Stimulated activated CD4-positive, alpha-beta T cell treated with anti-CD3 and anti-CD28 coated beads, Interleukin-2, amount 100 ng/mL, for 4 hours (primary cell): ENCODE results near the gene CASK.
"Not testable (repeated sequence)": the region's sequence is repeated elsewhere in the genome, so short reads cannot be mapped to it uniquely, and the experiment has no call there.

ENCODE experiments used
- DNase-seq: peaks from one replicate; pipeline ENCODE4 v3.0.0-alpha.2; 2020; ENCODE audit warnings: low read depth

The CASK gene

DNA sequence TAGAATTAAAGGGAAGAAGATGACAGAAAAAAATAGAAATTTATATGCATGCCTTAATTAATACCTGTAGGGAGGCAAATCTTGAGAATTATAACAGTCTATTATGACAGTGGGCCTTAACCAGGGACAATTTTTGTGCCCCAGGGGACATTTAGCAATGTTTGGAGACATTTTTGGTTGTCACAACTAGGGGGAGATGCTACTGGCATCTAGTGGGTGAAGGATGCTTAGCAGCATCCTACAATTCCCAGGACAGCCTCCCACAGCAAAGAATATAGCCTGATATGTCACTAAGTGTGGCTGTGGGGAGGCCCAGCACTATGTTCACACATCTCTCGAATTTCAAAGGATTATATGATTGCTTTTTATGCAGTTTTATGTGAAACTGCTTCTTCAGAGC lies 188.8 kb downstream of the CASK start:
- DNase-seq = no peak

DNA sequence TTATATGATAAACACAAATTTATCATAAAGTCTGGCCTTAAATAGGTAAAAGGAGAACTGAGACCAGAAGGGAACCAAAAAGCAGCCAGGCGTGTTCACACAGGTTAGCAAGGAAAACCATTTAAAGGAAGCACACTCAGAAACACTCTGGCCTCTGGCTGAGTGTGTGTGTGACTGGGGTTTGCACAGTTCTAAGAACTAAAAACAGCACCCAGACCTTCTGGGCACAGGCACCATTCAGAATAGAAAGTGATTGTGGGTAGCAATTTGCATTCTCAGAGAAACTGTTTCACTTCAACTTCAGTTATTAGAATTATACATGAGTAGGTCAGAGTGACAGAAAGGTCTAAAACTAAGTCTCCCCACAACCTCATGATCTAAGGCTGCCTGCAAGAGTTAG lies 189.4 kb downstream of the CASK start:
- no peak for DNase-seq

DNA sequence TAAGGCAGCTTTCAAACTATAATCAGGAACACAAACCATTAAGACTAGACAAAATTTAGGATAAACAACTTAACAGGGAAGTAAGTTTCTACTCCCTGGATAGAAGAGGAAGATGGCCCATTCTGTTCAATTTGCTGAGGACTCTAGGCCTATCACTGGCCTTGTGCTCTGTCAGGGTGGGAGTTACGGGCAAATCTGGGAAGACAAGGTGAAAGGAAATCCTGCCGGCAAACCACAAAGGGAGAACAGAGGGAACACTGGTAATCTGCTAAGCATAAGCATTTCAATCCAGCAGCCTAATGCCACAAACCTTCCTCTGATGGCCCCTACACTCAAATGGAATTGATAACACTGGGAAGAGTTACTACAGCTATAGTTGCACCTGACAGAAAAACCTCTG lies 191.1 kb downstream of the CASK start:
- no peak for DNase-seq

GRCh38 chrX:41730081-41730480 lies 193.3 kb downstream of the CASK start:
- DNase-seq = no peak

DNA sequence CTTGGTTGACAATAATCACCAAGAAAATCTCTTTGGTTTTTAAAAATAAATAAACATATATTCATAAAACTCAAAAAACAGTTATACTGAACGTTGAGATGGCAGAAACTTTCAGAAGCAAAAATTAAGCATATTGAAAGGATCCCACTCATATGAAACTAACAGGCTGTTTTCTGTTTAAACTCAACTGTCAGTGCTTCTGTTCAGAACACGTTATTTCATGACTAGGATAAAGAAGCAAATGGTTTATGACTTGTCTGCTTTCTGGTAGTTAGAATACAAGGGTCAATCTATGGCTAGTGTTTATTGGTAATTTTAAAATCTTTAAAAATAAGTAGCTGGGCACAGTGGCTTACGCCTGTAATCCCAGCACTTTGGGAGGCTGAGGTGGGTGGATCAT lies 195.2 kb downstream of the CASK start:
- DNase-seq = no peak

DNA sequence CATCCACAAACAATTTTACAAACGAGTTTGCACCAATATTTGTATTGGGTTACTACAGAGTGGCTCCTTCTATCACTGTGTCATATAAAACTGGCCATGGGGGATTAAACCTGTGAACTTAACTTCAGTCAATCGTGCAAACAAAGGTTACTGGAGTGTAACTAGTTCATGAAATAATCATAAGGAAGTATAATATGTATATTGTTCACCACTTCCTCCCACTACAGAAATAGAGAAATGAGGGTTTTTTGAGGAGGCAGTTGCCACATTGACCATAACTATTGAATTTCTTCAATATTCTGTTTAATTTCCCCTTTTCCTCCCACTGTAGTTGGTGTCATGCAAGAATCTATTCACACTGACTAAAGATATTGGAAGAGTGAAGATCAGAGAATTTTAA lies 199.5 kb downstream of the CASK start, which contains the start of gene GPR82:
TSS of gene GPR82 (plus strand) at position 356 of the 400 bp plus-strand sequence. CDS start 2,846 bp downstream, outside the sequence.
- DNase-seq = no peak

DNA sequence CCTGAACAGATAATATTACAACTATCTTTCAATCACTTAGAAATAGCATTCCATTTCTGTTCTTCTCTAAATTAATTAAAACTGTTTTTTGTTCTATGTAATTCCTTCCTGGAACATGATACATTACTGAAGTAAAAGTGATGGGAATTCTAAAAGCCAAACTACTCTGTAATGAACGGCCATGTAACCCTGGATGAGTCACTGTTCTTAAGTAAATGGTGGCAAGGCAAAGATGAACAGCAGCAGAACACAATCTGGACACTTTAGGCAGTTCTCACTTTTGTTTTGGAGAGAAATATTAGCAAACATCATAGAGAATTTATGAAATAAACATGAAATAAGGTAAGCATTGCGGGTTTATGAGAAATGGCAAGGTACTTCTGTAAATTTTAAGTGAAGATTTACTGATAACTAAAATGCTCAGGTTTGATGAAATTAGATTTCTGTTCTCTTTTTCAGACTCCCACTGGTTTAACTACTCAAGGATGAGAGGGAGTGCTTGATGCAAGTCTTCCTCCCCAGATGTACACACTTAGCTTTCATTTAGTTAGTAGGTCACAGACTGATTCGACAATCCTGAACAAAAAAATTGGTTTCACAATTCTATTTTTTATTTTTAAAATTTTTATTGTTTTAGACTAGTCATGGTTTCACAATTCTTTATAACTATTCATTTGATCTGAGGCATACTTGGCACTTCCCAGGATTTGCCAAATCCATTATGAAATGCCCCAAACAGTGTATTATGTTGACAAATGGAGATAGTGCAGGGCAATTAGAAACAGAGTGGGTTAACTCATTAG lies 200.3 kb downstream of the CASK start:
- no peak for DNase-seq

DNA sequence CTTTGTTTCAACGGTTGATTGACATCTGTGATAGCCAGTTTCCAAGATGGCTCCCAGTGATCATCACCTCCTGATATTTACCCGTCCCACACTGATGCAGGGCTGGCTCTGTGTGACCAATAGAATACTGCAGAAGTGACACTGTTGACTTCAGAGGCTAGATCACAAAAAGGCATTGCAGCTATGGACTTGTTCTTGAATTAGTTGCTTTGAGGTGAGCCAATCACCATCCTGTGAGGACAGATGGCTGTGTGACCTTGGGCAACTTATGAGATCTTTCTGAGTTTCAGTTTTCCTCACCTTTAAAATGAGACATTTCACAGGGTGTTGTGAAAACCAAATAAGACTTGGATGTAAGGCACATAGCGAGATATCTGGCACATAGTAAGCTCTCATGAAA lies 201.1 kb downstream of the CASK start:
- no peak for DNase-seq

DNA sequence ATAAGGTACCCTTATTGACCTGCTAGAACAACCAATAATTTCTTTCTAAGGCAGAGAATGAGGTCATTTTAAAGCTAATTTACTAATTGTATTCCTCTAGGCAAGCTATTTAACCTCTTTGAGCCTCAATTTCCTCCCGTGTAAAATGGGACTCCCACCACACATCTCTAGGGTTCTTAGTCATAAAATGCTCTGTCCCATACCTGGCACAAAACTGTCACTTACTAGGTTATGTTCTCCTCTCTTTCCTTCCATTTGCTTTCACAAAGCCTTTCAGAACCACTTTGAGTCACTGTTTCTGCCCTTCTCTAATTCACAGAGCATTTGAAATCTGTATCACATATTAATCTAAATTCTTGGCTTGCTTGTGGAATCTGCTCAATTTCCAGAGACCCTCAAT lies 201.8 kb downstream of the CASK start:
- DNase-seq = no peak

DNA sequence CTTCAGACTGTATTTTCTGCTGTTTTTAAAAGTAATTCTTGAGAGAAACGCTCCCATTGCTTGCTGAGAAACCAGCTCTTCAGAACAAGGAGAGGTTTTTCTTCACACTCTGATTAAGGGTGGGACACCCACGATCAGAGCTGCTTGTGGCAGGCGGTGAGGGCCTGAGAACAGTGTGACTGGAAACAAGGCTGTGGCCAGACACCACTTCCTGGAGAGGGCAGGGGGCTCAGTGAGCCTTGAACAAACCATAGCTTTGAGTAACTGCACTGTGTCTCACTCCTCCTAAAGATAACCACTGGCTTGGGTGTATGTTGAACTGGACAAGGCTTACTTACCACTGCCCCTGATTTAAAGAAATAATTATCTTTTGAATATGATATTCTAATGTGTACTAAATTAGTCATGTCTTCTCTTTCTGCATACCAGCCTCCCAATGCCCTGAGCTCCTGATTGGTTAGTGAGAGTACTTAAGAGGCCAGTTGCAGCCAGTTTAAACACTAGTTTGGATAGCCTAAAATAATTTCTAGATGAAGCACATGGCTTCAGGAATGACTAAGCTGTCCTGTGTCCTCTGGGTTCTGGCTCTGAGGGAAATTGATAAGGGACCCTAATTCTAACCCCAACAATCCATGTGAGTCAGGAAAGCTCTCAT lies 203.1 kb downstream of the CASK start:
- DNase-seq = no peak

- DNase-seq = not testable (repeated sequence)
Observed at GRCh38 chrX:41719610-41720009, 203.7 kb downstream of the CASK start.

- no peak for DNase-seq
Observed at GRCh38 chrX:41718481-41719235, 204.7 kb downstream of the CASK start.

DNA sequence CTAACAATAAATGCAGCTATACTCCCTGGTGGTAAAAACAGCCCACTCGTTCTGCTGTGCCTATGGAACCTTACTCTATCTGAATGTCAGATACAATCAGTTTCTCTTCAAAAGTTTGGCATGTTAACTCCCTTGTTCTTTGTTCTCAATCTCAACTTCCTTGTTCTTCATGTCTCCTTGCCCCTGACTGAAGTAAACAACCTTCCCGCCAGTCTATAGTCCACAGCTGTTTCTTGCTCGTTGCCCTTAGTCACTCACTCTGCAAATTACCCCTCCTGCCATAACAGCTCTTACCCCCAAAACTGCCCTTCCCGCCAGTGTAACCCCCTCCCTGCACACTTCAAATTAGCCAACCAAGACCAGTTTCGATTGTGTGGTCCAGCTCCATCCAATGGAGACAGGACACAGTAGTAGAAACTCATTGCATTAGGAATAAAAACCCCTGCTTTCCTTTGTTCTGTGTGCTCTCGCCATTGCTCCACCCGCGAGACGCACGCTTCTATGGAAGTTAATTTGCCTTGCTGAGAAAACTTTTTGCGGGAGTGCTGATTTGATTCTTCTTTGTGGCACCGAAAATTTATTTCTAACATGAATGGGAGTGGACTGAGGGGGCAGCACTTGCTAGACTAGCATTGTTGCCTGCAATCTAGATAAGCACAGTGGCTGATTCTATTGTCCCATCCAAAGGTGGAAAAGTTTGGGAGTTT lies 206.4 kb downstream of the CASK start:
- no peak for DNase-seq

- DNase-seq = no peak
Observed at GRCh38 chrX:41716222-41716621, 207.1 kb downstream of the CASK start.

DNA sequence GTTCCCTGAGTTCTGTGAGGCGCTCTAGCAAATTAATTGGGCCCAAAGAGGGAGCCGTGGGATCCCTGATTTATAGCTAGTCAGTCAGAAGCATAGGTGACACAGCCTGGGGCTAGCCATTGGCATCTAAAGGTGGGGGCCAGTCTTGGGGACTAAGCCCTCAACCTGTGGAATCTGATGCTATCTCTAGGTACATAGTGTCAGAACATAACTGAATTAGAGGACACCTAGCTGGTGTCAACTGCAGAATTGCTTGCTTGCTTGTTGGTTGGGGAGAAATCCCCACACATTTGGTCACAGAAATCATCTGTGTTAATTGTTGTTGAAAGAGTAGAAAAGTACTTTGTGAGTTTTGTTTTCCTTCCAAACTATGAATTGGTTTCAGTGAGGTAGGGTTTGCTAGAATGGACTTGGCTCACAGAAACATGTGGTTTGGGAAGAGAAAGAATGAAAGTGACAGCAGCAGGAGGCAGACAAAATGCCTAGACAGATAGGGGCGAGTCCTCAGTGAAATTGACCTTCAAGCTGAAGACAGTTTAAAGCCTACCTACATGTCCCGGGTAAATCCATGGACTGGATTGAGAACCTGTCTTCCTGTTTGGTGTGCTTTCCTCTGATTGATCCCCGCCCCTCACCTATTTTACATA lies 212.2 kb downstream of the CASK start:
- DNase-seq = no peak

- DNase-seq = no peak
Observed at GRCh38 chrX:41708486-41708885, 214.9 kb downstream of the CASK start.

- no peak for DNase-seq
Observed at GRCh38 chrX:41707218-41707617, 216.1 kb downstream of the CASK start.

GRCh38 chrX:41705680-41706374 lies 217.5 kb downstream of the CASK start:
- DNase-seq = no peak

DNA sequence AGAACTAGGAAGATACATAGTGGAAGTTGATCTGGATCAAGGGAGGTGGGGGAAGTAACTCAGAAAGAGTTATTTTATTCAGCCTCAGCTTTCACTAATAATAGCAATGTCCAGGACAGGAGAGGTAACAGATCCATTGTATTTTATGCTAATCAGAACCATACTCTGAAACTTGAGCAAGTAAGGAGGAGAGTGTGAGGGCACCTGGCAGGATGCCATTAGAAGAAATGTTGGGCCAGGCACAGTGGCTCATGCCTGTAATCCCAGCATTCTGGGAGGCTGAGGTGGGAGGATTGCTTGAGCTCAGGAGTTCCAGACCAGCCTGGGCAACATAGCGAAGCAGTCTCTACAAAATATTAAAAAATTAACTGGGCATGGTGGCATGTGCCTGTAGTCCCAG lies 218.3 kb downstream of the CASK start:
- no peak for DNase-seq

DNA sequence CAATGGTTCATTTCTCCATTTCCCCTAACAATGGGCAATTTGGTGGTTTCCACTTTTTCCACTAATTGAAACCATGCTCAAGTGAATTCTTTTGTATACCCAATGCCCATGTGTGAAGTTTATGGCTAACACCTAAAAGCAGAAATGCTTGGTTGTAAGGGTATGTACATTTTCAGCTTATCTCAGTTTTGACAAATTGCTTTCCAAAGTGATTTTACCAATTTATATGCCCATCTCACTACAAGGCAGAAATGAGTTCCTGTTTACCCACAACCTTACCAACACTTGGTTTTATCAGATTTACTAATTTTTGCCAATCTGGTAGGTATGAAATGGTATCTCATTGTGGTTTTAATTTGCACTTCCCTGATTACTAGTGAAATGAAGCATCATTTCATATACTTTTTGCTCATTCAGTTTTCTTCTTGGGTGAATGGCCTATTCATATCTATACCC lies 219.8 kb downstream of the CASK start:
- DNase-seq = no peak

DNA sequence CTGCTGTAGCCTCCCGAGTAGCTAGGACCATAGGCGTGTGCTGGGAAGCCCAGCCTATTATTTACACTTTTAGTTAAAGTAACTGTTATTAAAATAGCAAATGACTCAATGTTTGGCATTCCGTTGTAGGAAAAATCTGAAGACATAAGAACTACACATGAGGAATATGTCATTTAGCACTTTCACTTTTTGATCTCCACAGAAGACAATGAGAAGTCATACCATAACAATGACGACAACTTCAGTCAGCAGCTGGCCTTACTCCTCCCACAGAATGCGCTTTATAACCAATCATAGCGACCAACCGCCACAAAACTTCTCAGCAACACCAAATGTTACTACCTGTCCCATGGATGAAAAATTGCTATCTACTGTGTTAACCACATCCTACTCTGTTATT lies 227.9 kb downstream of the CASK start:
- no peak for DNase-seq
